ENCODE results near the gene SYNE4.
A peak's percentile ranks its signal among the peaks of the same experiment; 100 is the strongest.
"Not testable (repeated sequence)": the region's sequence is repeated elsewhere in the genome, so short reads cannot be mapped to it uniquely, and the experiment has no call there.

SYNE4 gene

DNA sequence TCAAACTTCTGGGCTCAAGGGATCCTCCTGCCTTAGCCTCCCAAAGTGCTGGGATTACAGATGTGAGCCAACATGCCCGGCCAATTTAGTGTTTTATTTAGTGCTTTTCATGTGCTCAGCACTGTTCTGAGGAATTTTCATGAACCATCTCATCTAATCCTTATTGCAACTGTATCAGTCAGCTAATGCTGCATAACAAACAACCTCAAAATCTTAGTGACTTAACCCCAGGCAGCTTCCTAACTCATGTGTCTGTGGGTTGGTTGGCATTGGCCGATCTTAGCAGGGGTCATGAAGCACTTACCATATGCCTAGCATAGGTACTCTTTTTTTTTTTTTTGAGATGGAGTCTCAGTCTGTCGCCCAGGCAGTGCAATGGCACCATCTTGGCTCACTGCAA is 19.8 kb downstream of the SYNE4 start:
- no peak for DNase-seq

DNA sequence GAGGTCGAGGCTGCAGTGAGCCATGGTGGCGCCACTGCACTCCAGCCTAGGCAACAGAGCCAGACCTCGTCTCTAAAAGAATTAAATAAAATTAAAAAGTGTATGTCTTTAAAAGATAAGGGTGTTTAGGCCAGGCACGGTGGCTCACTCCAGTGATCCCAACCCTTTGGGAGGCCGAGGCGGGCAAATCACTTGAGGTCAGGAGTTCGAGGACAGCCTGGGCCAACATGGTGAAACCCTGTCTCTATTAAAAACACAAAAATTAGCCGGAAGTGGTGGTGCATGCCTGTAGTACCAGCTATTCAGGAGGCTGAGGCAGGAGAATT is 21.1 kb downstream of the SYNE4 start:
- no peak for DNase-seq

DNA sequence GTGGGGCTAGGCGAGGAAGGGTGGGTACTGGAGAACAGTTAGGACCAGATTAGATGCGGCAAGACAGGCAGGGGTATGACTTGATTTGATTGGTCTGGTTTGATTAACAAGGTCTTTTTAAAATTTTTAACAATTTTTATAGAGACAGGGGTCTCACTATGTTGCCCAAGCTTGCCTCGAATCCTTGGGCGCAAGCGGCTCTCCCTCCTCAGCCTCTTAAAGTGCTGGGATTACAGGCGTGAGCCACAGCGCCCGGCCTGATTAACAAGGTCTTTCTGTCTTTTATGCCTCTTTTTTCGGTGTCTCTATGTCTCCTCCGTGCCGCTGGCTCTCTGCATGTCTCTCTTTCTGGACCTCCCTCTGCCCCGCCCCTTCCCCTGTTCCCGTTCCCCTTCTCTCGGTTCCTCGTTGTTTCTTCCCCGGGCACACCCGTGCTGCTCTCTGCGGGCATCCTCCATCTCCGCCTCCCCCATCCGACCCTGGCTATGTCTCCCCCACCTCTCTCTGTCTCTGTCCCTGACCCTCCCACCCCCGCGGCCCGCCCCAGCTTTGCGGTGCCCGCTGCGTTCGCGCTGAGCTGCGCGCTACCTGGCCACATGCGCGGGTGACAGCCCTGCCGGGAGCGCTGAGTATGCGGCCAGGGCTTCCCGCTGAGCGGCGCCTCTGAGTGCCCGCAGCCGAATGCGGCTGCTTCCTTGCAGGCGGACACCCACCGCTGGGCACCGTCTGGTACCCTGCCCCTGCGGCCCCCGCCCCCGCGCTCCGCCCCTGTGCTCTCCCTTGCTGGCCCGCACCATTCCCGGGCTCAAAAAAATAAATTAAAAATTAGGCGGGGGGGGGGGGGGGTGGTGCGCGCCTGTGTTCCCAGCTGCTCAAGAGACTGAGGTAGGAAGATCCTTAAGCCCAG is 21.7 kb downstream of the SYNE4 start:
- DNase-seq, result no peak

DNA sequence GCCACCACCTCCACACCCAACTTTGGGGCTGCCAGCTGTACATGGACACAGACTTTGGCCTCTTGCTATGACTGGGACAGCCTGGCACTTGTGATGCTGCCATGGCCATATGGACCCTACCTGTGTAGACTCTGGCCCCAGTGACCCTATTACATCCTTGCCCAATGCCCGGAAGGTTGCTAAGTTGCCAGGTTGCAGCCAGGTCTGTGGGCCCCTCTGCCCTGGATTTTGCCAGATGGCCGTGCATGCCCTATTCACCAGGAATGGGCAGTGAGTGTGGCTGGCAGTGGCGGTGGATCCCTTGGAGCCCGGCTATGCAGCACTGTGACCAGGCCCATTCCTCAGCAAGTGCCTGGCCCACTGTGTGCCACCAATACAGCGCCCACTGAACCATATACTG is 22.5 kb downstream of the SYNE4 start:
- no peak for DNase-seq

DNA sequence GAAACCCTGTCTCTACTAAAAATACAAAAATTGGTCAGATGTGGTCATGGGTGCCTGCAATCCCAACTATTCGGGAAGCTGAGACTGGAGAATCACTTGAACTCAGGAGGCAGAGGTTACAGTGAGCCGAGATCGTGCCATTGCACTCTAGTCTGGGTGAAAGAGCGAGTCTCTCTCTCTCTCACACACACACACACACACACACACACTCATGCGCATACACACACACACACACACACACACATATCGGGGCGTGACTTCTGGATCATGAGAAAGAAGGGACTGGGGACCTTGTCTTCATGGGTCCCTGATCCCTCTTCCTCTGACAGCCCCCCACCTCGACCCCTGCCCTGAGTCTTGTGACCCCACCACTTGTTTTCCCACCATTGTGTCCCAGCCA is 25.4 kb downstream of the SYNE4 start:
- no peak for DNase-seq

DNA sequence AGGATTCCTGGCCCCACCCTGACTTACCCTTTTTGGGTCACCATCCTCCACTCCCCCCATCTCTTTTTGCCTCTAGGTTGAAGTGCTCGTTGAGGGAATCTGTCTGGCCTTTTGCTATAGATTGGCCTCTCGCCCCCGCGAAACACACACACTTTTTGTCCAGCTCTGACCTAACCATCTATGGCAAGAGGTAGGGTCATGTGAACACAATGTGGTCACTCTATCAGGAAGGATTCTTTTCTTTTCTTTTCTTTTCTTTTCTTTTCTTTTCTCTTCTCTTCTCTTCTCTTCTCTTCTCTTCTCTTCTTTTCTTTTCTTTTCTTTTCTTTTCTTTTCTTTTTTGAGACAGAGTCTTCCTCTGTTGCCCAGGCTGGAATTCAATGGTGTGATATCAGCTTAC is 27.6 kb downstream of the SYNE4 start:
- not testable (repeated sequence) for DNase-seq

DNA sequence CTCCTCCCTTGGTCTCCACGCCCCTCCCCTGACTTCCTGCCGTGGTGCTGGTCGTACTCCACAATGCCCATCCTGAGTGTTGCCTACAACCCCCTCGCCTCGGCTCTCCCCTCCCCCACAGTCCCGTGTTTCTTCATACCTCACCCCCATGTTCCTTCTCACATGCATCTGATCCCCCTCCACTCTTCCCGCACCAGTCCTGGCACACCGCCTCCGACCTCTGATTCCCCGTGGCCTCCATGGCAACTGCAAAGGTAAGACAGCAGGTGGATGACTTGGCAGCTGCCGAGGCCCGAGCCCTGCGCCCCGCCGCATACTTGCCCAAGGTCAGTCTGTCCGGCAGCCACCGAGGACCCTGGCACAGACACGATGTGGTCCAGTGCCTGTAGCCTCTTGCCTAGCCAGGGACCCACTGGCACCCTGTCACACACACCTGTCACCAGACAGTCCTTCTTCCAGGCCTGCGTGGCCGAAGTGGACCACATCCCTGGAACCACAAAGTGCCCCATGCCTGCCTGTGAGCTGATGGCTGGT is 29.7 kb downstream of the SYNE4 start:
- DNase-seq, result no peak

DNA sequence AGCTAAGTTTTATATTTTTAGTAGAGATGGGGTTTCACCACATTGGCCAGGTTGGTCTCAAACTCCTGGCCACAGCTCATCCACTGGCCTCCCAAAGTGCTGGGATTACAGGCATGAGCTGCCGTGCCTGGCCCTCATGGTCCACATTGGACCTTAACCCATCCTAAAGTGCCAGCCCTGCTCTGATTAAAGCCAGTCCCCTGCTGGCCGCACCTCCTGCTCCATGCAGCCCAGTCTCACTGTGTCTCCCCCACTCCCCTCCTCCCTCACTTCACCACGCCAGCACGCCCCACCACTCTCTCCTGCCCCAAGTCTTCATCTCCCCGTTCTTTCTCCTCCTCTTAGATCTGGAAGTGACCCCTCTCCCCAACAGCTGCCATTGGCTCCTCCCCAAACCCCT is 30.3 kb downstream of the SYNE4 start:
- no peak for DNase-seq

DNA sequence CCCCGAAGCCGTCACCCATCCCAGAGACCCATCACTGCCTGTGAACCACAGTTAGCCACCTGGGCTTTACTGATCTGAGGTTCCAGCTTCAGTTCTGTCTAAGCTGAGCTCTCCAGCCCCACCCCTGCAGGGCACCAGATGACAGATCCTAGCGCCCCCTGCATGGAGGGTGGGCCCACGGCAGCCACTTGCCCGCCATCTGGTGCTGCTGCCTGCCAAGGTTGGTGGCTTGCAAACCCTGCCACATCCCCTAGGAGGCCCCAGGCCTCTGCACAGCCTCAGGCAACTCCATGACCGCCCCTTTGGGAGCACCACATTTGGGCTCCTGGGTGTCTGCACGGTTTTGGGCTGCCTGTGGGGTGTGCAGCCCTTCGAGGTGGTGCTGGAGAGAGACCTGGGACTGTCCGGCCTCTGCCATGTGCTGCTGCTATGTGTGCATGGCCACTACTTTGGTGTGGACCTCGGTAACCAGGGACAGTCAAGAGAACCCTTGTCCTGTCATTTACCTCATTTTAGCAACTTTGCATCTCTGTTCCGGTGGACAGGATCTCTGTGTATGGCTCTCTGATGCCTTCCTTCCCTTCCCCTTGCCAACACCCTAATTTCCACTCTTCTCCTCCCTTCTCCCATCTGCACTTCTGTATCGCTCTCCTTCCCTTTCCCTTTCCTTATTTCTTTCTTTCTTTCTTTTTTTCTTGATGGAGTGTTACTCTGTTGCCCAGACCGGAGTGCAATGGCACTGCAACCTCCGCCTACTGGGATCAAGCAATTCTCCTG is 31.0 kb downstream of the SYNE4 start:
- peak in 1 of 5 experiments; percentile 60 for DNase-seq

DNA sequence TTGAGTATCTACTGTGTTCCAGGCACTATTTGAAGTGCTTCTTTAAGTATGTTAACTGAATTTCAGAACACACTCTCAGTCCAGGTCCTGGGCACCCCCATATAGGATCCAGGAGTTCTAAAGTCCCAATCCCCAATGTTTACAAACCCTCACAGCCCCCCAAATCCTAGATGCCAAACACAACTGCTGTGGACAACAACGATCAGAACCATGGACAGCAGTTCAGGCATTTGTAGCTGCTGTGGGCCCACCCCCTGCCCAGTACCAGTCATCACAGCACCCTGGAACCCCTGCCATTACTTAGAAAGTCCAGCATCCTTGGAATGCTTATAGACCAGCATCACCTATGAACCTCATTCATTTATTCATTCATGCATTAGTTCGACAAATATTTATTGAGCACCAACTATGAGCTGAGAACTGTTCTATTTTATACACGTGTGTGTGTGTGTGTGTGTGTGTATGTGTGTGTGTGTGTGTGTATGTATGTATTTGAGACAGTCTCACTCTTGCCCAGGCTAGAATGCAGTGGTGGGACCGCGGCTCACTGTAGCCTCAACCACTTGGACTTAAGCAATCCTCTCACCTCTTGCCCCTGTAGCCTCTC is 32.9 kb downstream of the SYNE4 start:
- DNase-seq, result peak in 1 of 5 experiments; percentile 20

DNA sequence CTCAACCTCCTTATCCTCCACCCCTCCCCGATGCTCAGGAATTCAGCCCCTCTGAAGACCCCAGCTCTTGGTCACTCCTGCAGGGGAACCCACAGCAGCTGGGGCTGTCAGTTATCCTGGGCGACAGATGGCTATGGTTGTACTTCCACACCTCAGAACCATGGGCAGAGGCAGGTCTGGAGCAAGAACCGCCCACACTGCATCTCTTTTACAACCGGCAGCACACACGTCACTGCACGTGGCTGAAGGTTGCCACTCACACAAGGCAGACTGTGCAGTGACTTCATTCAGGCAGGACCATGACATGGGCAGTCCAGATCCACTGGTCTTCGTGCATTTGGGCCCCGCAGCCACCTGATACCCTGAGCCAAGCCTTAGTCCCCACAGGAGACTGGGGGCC is 35.1 kb downstream of the SYNE4 start:
- no peak for DNase-seq

DNA sequence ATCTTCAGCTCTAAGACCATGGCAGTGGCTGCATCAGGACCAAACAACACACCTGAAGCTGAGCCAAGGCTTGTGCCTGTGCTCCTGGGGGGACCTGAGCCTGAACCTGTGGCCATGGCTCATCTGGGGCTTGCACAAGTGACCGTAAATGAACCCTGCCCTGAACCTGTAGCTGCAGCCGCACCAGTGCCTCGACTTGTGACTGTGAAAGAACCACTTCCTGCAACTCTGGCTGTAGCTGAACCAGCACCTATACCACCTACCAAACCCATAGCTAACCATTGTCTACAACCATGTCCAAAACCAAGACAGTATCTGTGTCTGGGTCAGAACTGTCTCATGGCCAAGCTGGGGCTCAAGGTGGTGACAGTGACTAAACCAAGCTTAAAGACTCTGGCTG is 41.8 kb downstream of the SYNE4 start:
- no peak for DNase-seq

DNA sequence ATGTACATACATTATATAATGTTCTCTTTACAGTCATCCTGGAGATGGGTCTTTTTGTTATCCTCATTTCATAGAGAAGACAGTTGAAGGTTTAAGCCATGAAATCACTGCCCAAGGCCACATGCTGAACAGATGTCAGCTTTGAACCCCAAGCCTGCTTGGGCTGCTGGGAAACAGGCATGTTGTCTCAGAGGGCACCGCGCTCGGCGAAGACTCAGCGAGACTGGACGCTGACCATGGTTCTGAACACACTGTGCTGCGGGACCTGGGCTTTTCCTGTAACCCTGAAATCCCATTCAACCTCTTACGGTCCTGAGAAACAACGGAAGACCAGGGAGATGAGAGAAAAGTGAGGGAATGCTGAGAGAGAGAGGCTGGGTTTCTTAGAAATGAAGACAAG is 45.1 kb downstream of the SYNE4 start:
- DNase-seq, result peak in 2 of 5 experiments; percentile 7 to 45

DNA sequence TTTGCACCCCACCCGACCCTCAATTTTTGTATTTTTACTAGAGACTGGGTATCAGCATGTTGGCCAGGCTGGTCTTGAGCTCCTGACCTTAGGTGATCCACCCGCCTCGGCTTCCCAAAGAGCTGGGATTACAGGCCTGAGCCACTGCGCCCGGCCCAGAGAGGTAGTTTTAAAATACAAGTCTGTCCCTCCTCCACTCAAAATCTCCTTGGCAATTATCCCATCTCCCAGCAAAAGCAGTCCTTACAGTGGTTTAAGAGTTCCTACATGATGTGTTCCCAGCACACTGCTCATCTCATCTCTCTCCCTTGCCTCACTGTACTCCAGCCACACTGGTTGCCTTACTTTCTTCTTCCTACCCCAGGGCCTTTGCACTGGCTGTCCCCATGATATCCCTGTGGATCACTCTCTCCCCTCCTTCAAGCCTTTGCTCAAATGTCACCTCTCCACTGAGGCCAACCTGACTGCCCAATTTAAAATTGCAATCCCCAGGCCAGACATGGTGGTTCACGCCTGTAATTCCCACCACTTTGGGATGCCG is 48.1 kb downstream of the SYNE4 start:
- no peak for DNase-seq

DNA sequence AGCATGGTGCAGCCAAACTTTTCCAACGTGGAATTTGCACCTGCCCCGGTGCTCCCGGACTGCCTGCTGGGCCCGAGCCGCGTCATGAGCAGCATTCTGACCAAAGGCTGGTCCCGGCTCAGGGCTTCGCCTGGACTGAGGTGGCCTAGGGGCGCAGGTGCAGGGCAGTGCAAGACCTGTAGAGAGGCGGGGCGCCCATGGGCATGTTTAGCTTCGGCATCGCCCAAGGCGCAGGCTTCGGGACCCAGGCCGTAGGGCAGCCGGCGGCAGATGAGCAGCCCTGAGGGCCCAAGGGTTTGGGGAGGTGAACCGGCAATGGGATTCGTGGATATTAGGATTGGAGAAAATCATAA is 48.7 kb downstream of the SYNE4 start:
- no peak for DNase-seq

DNA sequence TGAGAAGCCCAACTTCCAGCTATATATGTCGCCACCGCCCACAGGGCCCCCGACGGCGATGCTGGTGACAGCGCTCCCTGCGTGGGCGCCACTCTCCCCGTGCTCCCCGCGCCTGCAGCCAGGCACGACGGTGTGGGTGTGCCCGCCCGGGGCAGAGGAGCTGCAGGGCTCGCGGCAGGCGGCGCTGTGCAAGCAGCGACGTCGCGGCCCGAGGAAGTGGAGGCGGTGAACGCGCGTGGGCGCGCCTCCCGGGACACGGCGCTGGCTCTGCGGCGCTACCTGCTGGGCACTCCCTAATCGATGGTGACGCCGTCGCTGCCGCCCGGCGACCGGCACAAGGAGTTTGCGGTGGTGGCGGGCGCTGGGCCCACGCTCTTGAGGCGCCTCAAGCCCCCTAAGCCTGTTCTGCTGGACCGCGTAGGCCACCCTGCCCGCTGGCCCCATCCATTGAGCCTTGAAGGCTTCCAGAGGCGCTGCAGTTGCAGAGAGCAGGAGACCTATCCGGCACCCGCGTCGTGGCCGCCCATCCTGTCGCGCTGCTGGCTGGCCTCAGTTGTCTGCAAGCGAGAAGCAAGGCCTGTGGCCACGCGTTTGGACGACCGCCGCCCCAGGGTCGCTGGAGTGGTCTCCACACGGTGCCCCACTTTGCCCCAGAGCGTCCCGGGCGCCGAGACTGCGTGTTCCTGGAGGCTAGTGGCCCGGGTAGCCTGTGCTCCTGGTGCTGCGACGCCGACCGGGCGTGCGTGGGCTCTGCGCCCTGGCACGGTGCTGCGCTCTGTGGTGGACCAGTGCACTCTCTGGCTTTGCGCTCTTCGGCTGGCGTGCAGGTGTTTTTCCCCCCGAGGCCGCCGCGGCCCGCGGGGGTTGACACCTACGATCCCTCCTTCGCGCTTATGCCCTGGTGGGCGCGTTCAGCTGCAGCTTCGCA is 49.3 kb downstream of the SYNE4 start:
- peak; percentile 63 to 81 (median 72) for DNase-seq

DNA sequence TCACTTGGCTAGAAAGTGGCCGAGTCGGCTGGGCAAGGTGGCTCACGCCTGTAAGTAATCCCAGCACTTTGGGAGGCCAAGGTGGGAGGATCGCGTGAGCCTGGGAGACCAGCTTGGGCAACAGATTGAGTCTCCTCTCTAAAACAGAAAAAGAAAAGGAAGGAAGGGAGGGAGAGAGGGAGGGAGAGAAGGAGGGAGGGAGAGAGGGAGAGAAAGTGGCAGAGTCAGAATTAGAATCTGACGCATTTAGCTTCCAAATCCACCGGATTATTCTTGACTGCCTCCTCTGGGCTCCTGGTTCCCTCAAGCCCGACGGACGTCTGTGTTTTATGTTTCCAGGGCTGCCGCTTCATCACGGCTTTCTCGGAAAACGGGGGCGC is 50.0 kb downstream of the SYNE4 start:
- no peak for DNase-seq

DNA sequence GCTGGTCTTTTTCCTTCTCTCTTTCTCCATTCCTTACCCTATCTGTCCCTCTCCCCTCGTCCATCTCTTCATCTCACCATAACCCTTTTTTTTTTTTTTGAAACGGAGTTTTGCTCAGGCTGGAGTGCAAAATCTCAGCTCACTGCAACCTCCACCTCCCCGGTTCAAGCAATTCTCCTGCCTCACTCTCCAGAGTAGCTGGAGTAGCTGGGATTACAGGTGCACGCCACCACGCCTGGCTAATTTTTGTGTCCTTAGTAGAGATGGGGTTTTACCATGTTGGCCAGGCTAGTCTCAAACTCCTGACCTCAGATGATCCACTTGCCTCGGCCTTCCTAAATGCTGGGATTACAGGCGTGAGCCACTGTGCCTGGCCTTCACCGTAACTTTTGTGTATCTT is 51.2 kb downstream of the SYNE4 start:
- not testable (repeated sequence) for DNase-seq

DNA sequence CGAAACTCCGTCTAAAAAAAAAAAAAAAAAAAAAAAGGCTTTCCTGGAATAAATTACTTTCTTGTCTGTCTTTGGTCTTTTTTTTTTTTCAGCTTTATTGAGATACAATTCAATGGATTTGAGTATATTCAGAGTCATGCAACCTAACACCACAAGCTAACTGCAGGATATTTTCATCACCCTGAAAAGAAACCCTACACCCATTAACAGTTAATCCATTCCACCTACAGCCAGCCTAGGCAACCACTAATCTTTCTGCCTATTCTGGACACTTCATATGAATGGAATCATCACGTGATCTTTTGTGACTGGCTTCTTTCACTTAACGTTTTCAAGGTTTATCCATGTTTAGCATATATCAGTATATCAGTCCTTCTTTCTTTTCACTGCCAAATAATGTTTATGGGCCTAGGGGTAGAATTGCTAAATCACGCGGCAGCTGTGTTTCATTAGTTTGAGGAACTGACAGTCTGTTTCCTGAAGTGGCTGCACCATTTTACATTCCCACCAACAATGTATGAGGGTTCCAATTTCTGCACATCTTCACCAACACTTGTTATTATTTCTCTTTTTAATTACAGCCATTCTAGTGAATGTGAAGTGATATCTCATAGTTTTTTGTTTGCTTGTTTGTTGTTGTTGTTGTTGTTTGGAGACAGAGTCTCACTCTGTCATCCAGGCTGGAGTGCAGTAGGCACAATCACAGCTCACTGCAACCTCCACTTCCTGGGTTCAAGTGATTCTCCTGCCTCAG is 52.6 kb downstream of the SYNE4 start:
- no peak for DNase-seq
